Left ventricle myocardium inferior (tissue), 1 donor: ENCODE results near the gene TOMM40L. TPM values are rescaled to one million over a fixed set of nuclear protein-coding genes. Genes with fewer than 3 reads are reported as not detected.

ENCODE experiments used
- DNase-seq: peaks from one replicate; pipeline ENCODE4 v3.0.0-alpha.2; 2020
- H3K27ac ChIP-seq: fragments of 200-600 bp; replicated peaks from 2 replicates; pipeline ENCODE4 v1.8.0; 2021
- H3K27me3 ChIP-seq: fragments of 200-600 bp; 2 replicates; pipeline ENCODE4 v1.8.0; 2021; ENCODE audit warnings: low read depth
- H3K36me3 ChIP-seq: fragments of 200-600 bp; 2 replicates; pipeline ENCODE4 v1.8.0; 2021
- H3K4me1 ChIP-seq: fragments of 200-600 bp; 2 replicates; pipeline ENCODE4 v1.8.0; 2021
- H3K4me3 ChIP-seq: fragments of 200-600 bp; 2 replicates; pipeline ENCODE4 v1.8.0; 2021; ENCODE audit warnings: mild to moderate bottlenecking, moderate library complexity
- H3K9me3 ChIP-seq: fragments of 200-600 bp; replicated peaks from 2 replicates; pipeline ENCODE4 v1.8.0; 2021
- CTCF ChIP-seq: fragments of 200-600 bp; IDR thresholded peaks from 2 replicates; pipeline ENCODE4 v1.8.0; 2021; ENCODE audit warnings: antibody characterized with exemption, mild to moderate bottlenecking, borderline replicate concordance
- intact Hi-C: fragments of 100-400 bp; cut with micrococcal nuclease; formaldehyde crosslinking; loops from one replicate; pipeline ENCODE4 v1.11.0; 2022
- total RNA-seq: library from RNA; stranded (reverse); fragmentation: NEBNext Ultra II Directional; extraction: Animal tissue kit (Norgen Biotek cat#: 25700); gene quantifications from one replicate; pipeline ENCODE4 v1.2.1, GENCODE V29; 2021
- donor health status: DM: no; HTN: yes; CAD: no; lungs with severe emphysema.

TOMM40L gene
- total RNA-seq, 1 donor from 2014 or later = 39.3 TPM

- intact Hi-C loops = no loop called here
- Histone ChIP-seq H3K4me3 (no peak overlapping the region), H3K27ac (no peak overlapping the region), H3K9me3 (no peaks in the 10 kb centered on the region), H3K4me1 (peaks cover 21% of the 10 kb centered on the region), H3K27me3 (no peaks in the 10 kb centered on the region), H3K36me3 (peaks cover 23% of the 10 kb centered on the region)
- DNase-seq = no peak
- no peak for TF ChIP-seq CTCF
Measured at GRCh38 chr1:161230762-161231161, 4.9 kb downstream of the TOMM40L start.

DNA sequence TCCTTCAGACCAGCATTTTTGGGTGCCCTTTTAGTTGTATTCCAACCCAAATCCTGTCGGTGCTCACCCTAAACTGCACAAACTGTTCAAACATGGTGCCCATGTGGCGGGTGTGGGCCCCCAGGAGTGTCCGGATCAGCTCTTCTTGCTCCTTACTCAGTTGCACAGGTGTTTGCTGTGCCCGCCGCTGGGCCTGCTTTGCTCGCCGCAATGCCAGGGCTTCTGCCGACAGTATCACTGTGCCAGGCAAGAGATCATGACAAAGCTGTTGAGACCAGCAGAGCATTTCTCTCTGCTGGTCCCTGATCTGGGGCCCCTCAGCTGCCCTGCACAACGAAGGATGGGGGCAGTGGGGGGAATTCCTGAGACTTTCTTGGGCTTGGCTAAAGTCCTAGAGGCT, 7.2 kb downstream of the TOMM40L start:
- H3K9me3 ChIP-seq = no peaks in the 10 kb centered on the region
- no peaks in the 10 kb centered on the region for H3K27me3 ChIP-seq
- peaks cover 23% of the 10 kb centered on the region for H3K36me3 ChIP-seq
- H3K4me3 ChIP-seq = no peak overlapping the region
- H3K4me1 ChIP-seq = no peaks in the 10 kb centered on the region
- intact Hi-C loops = no loop called here
- H3K27ac ChIP-seq = no peak overlapping the region
- no peak for TF ChIP-seq CTCF
- no peak for DNase-seq

DNA sequence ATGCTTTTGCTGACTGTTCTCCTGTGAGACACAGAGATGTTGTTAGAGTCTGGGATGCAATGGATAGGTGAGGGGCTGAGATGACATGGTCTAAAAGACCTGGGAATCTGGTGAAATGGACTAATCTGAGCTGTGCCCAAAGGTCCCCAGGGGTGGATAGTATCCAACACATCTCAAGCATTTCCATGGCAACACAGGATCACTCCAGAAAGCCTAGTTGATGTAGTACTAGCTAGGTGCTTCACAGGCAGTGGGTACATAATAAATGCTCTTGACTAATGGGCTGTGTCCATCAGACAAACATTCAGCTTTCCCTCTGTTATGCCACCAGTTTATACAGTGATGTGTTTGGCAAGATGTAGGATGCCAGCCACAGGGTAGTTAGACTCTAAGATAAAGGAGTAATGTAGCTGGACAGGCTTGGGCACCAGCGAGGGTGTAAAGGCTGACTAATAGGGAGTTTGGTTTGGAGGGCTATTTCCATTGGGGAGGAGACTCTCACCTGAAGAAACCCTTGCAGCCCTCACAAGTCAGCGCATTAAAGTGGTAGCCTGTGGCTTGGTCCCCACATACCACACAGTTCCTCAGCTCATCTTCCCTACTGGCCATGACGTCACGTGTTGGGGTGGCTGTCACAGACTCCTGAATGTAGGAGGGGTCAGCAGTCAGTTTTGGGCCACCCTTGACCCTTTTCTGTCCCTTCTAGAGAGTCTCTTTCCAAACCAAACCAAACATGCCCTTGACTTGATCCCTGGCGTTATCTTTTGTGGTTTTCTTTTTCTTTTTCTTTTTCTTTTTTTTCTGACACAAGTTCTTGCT, 10.3 kb downstream of the TOMM40L start:
- H3K9me3 ChIP-seq = no peaks in the 10 kb centered on the region
- H3K4me3 ChIP-seq = no peak overlapping the region
- no peaks in the 10 kb centered on the region for H3K27me3 ChIP-seq
- intact Hi-C loops = no loop called here
- no peaks in the 10 kb centered on the region for H3K36me3 ChIP-seq
- no peaks in the 10 kb centered on the region for H3K4me1 ChIP-seq
- DNase-seq = no peak
- no peak for TF ChIP-seq CTCF
- H3K27ac ChIP-seq = no peak overlapping the region

DNA sequence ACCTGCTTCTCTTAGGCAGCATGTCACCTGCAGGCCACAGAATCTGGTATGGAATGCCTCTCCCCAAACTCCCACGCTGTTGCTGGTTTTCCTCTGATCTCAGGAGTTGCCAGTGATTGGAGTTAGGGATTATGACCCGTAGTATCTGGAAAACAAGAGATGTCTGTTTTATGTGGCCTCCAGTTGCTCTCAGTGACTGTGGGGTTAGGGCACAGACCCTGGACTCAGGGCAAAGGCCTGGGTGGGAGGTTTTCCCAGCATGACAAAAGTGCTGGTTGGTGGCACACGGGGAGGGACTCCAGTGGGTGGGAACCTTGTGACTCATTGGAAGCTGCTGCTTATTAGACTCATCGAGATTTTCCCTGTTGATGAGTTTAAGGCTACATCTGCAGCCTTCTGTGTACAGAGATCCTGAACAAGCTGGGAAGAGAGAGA, 12.2 kb downstream of the TOMM40L start, which contains the start of gene NR1I3:
Gene NR1I3, minus strand, starts transcription at position 165 of the 435 bp plus-strand sequence. CDS start 1,638 bp downstream, outside the sequence.
- H3K4me3 ChIP-seq = no peak within 1 kb of the TSS
- no peak for TF ChIP-seq CTCF
- no peak for DNase-seq
- H3K27me3 ChIP-seq = no peaks in the 10 kb centered on the region
- H3K36me3 ChIP-seq = no peaks in the 10 kb centered on the region
- intact Hi-C loops = no loop called here
- H3K4me1 ChIP-seq = no peaks in the 10 kb centered on the region
- no peak within 1 kb of the TSS for H3K27ac ChIP-seq
- H3K9me3 ChIP-seq = no peaks in the 10 kb centered on the region

- no peaks in the 10 kb centered on the region for H3K27me3 ChIP-seq
- H3K27ac ChIP-seq = no peak overlapping the region
- DNase-seq = no peak
- no peaks in the 10 kb centered on the region for H3K4me1 ChIP-seq
- H3K36me3 ChIP-seq = no peaks in the 10 kb centered on the region
- TF ChIP-seq CTCF = no peak
- H3K4me3 ChIP-seq = no peak overlapping the region
- intact Hi-C loops = no loop called here
- no peaks in the 10 kb centered on the region for H3K9me3 ChIP-seq
Measured at GRCh38 chr1:161241682-161242081, 15.8 kb downstream of the TOMM40L start.
